Colonic mucosa (tissue), 4 donors: ENCODE data around the gene DCST2. TPM values are rescaled to one million over a fixed set of nuclear protein-coding genes. Genes with fewer than 3 reads are reported as not detected.

Source experiments
- DNase-seq: peaks from one replicate; pipeline ENCODE4 v3.0.0-alpha.2; 2020
- H3K27ac ChIP-seq: fragments of 200-600 bp; one replicate; pipeline ENCODE4 v1.8.0; 2021
- H3K27me3 ChIP-seq: fragments of 200-600 bp; one replicate; pipeline ENCODE4 v1.8.0; 2021
- H3K36me3 ChIP-seq: fragments of 200-600 bp; one replicate; pipeline ENCODE4 v1.8.0; 2021
- H3K4me1 ChIP-seq: fragments of 200-600 bp; one replicate; pipeline ENCODE4 v1.8.0; 2021; ENCODE audit warnings: mild to moderate bottlenecking
- H3K4me3 ChIP-seq: fragments of 200-600 bp; one replicate; pipeline ENCODE4 v1.8.0; 2021
- H3K9ac ChIP-seq, 2 donors: one replicate each; pipeline ENCODE4 v1.7.0; 2013; ENCODE audit warnings: control low read depth in 2 of 2, low read depth in 2 of 2, low read length in 2 of 2
- H3K9me3 ChIP-seq: fragments of 200-600 bp; one replicate; pipeline ENCODE4 v1.8.0; 2021
- CTCF ChIP-seq: fragments of 200-600 bp; IDR thresholded peaks from one replicate; pipeline ENCODE4 v1.8.0; 2022; ENCODE audit warnings: antibody characterized with exemption, mild to moderate bottlenecking
- intact Hi-C: fragments of 100-400 bp; cut with DNase I; formaldehyde crosslinking; loops from one replicate; pipeline ENCODE4 v1.14.1; 2022
- total RNA-seq, 2 donors: library from RNA; stranded (reverse); fragmentation: NEBNext Ultra II Directional in 1 of 2; extraction: Animal tissue kit (Norgen Biotek cat#: 25700) in 1 of 2; gene quantifications; one replicate each; pipeline ENCODE4 v1.2.1, GENCODE V29; 2021
- donor health status: healthy.
- donor health status: DM: no; HTN: no; CAD: no.
- donor health status: DM: no; HTN: no; CAD: no.

DCST2 gene
- 1 to 10 TPM; 1.7 to 1.9 TPM for total RNA-seq

GRCh38 chr1:155033524-155033923, at the start of gene DCST2, which contains the start of gene DCST1:
Gene DCST2 (minus strand): TSS chr1:155033781. CDS start chr1:155033701, 80 bp downstream.
Gene DCST1 (plus strand): TSS chr1:155033824. CDS start chr1:155034037, 213 bp downstream.
- H3K4me1 ChIP-seq = no peaks in the 10 kb centered on the region
- DNase-seq = no peak
- H3K27me3 ChIP-seq = no peaks in the 10 kb centered on the region
- intact Hi-C loops = no loop called here
- TF ChIP-seq CTCF = no peak
- H3K9ac ChIP-seq = no peak within 1 kb of the TSS
- no peak within 1 kb of the TSS for H3K4me3 ChIP-seq
- H3K9me3 ChIP-seq = no peaks in the 10 kb centered on the region
- no peak within 1 kb of the TSS for H3K27ac ChIP-seq
- H3K36me3 ChIP-seq = no peaks in the 10 kb centered on the region

- TF ChIP-seq CTCF = no peak
- no peaks in the 10 kb centered on the region for H3K36me3 ChIP-seq
- intact Hi-C loops = no loop called here
- H3K4me3 ChIP-seq = peak overlapping the region; percentile 48
- peak overlapping the region; percentile 64 to 86 for H3K9ac ChIP-seq
- peaks cover 48% of the 10 kb centered on the region for H3K4me1 ChIP-seq
- DNase-seq = peak; percentile 87
- H3K27me3 ChIP-seq = peaks cover 23% of the 10 kb centered on the region
- H3K27ac ChIP-seq = peak overlapping the region; percentile 95
- H3K9me3 ChIP-seq = no peaks in the 10 kb centered on the region
These were observed 49.5 kb upstream of the DCST2 start for GRCh38 chr1:155083052-155083541.

GRCh38 chr1:155082301-155083051, 48.9 kb upstream of the DCST2 start:
- Histone ChIP-seq H3K9ac (peak overlapping the region; percentile 48 to 86), H3K36me3 (no peaks in the 10 kb centered on the region), H3K4me3 (peak overlapping the region; percentile 48), H3K4me1 (peaks cover 49% of the 10 kb centered on the region), H3K27ac (peak overlapping the region; percentile 95), H3K27me3 (peaks cover 23% of the 10 kb centered on the region), H3K9me3 (no peaks in the 10 kb centered on the region)
- intact Hi-C loops = no loop called here
- DNase-seq = peak; percentile 72
- no peak for TF ChIP-seq CTCF

GRCh38 chr1:155081472-155082300, 48.1 kb upstream of the DCST2 start:
- intact Hi-C loops = no loop called here
- Histone ChIP-seq H3K9me3 (no peaks in the 10 kb centered on the region), H3K27me3 (peaks cover 23% of the 10 kb centered on the region), H3K4me1 (peaks cover 49% of the 10 kb centered on the region), H3K9ac (peak overlapping the region; percentile 48 to 86), H3K27ac (peak overlapping the region; percentile 95), H3K4me3 (peak overlapping the region; percentile 48), H3K36me3 (no peaks in the 10 kb centered on the region)
- peak; percentile 63 for DNase-seq
- no peak for TF ChIP-seq CTCF

GRCh38 chr1:155080312-155081228, 47.0 kb upstream of the DCST2 start:
- H3K27me3 ChIP-seq = peaks cover 23% of the 10 kb centered on the region
- H3K27ac ChIP-seq = peak overlapping the region; percentile 95
- no peak for TF ChIP-seq CTCF
- peaks cover 49% of the 10 kb centered on the region for H3K4me1 ChIP-seq
- intact Hi-C loops = no loop called here
- H3K36me3 ChIP-seq = no peaks in the 10 kb centered on the region
- peak overlapping the region; percentile 48 for H3K4me3 ChIP-seq
- H3K9me3 ChIP-seq = no peaks in the 10 kb centered on the region
- peak overlapping the region; percentile 56 to 86 for H3K9ac ChIP-seq
- DNase-seq = peak; percentile 62
